Esophagus squamous epithelium (tissue), 5 donors: ENCODE measurements around the gene SBNO1. TPM values are rescaled to one million over a fixed set of nuclear protein-coding genes. Genes with fewer than 3 reads are reported as not detected.

ENCODE experiments used
- DNase-seq: peaks from one replicate; lab custom pipeline; 2025; lab: John Stamatoyannopoulos, UW
- H3K27ac ChIP-seq, 4 donors: fragments of 200-600 bp; sonication (generic); one replicate each; pipeline ENCODE4 v1.5.1; 2016 to 2019; ENCODE audit warnings: mild to moderate bottlenecking in 1 of 4
- H3K27me3 ChIP-seq, 4 donors: fragments of 200-600 bp; sonication (generic); 1 replicate in 3 of 4; 2 replicates in 1 of 4; pipeline versions ENCODE4 v1.5.1 to v1.6.0; 2017 to 2021; ENCODE audit warnings: antibody characterized with exemption in 1 of 4
- H3K36me3 ChIP-seq, 3 donors: fragments of 200-600 bp; sonication (generic); one replicate each; pipeline ENCODE4 v1.5.1; 2016 to 2019
- H3K4me1 ChIP-seq, 3 donors: fragments of 200-600 bp; sonication (generic); one replicate each; pipeline ENCODE4 v1.5.1; 2017 to 2019
- H3K4me3 ChIP-seq, 4 donors: fragments of 200-600 bp; sonication (generic); 1 replicate in 3 of 4; 2 replicates in 1 of 4; pipeline ENCODE4 v1.5.1; 2016 to 2019; ENCODE audit warnings: mild to moderate bottlenecking in 2 of 4, moderate library complexity in 1 of 4
- H3K9me3 ChIP-seq, 3 donors: fragments of 200-600 bp; sonication (generic); one replicate each; pipeline ENCODE4 v1.5.1; 2016 to 2019
- POLR2A ChIP-seq, 4 donors: fragments of 450-650 bp; IDR thresholded peaks; one replicate each; pipeline ENCODE4 v1.6.1; 2017; ENCODE audit warnings: antibody characterized with exemption in 4 of 4, mild to moderate bottlenecking in 4 of 4, moderate library complexity in 3 of 4
- WGBS, 2 donors: methylation state at CpG; one replicate each; pipeline ENCODE4 v1.1.5; 2018; 5-methylcytosine and 5-hydroxymethylcytosine counted together
- intact Hi-C: fragments of 100-400 bp; cut with DNase I; formaldehyde crosslinking; loops from one replicate; pipeline ENCODE4 v1.15.0; 2022
- total RNA-seq, 4 donors: library from RNA; depleted of rRNA; stranded (reverse); fragments of >200 nt; gene quantifications; one replicate each; pipeline ENCODE4 v1.1.0, GENCODE V29; 2016
- TF ChIP-seq, protein P1 (sequence below), 6 experiments: fragments of 450-650 bp in 4 of 6; fragments of 200-600 bp in 2 of 6; sonication (generic) in 2 of 6; IDR thresholded peaks; one replicate each; pipeline ENCODE4 v1.5.1; 2016 to 2019; ENCODE audit warnings: antibody characterized with exemption in 6 of 6, mild to moderate bottlenecking in 4 of 6, moderate library complexity in 4 of 6
- donor health status: DM: yes; HTN: yes; CAD: no.

Gene SBNO1
- total RNA-seq, 4 donors from 2014 or later, result 16.8 to 26.1 (median 23.0) TPM

DNA sequence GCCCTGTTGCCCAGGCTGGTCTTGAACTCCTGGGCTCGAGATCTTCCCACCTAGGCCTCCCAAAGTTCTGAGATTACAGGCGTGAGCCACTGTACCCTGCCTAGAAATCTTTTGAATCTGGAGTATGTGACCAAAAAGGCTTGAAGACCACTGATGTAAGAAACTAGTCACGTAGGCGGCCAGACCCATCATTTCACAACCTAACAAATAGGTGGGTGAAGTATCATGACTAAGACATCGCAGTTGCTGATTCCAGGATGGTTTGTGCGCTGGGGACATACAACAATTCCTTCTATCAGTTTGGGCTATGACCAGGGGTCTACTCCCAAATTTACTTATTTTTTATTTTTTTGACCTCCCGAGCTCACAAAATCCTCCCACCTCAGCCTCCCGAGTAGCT lies 81.2 kb downstream of the SBNO1 start:
- no peaks in the 10 kb centered on the region for H3K27me3 ChIP-seq
- H3K4me1 ChIP-seq, result no peaks in the 10 kb centered on the region
- 82 to 93% methylated on average over 7 of the region's 8 CpGs for WGBS, 2 donors
- no peak overlapping the region for H3K4me3 ChIP-seq
- TF ChIP-seq POLR2A (IDR thresholded peaks at IDR 0.05), result no peak
- TF ChIP-seq, protein P1, sequence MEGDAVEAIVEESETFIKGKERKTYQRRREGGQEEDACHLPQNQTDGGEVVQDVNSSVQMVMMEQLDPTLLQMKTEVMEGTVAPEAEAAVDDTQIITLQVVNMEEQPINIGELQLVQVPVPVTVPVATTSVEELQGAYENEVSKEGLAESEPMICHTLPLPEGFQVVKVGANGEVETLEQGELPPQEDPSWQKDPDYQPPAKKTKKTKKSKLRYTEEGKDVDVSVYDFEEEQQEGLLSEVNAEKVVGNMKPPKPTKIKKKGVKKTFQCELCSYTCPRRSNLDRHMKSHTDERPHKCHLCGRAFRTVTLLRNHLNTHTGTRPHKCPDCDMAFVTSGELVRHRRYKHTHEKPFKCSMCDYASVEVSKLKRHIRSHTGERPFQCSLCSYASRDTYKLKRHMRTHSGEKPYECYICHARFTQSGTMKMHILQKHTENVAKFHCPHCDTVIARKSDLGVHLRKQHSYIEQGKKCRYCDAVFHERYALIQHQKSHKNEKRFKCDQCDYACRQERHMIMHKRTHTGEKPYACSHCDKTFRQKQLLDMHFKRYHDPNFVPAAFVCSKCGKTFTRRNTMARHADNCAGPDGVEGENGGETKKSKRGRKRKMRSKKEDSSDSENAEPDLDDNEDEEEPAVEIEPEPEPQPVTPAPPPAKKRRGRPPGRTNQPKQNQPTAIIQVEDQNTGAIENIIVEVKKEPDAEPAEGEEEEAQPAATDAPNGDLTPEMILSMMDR (IDR thresholded peaks at IDR 0.05), result no peak
- H3K27ac ChIP-seq, result no peak overlapping the region
- no peaks in the 10 kb centered on the region for H3K9me3 ChIP-seq
- intact Hi-C loops, result no loop called here
- peaks cover 0 to 7% (median 0%) of the 10 kb centered on the region in 3 donors for H3K36me3 ChIP-seq
- DNase-seq, result no peak

DNA sequence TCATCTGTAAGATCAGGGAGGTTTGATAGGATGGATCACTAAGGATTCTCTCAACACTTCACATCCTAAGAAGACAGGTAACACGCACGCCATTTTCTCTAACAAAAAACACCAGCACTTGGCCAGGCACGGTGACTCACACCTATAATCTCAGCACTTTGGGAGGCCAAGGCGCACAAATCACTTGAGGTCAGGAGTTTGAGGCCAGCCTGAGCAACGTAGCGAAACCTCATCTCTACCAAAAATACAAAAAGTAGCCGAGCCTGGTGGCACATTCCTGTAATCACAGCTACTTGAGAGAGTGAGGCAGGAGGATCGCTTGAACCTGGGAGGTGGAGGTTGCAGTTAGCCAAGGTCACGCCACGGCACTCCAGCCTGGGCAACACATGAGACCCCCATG lies 82.5 kb downstream of the SBNO1 start:
- Histone ChIP-seq H3K27ac (no peak overlapping the region), H3K4me1 (no peaks in the 10 kb centered on the region)

DNA sequence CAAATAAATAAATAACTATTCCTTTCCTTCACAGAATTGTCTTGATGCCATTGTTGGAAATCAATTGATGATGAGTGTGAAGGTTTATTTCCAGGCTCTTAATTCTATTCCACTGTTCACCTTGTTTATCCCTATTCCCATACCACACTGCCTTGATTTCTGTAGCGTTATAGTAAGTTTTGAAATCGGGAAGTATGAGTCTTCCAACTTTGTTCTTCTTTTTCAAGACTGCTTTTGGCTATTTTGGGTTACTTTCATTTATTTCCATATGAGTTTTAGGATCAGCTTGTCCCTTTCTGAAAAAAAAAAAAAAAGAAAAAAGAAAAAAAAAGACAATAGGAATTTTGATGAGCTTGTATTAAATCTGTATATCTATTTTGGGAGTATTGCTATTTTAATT lies 83.7 kb downstream of the SBNO1 start:
- H3K9me3 ChIP-seq, result no peaks in the 10 kb centered on the region
- no peaks in the 10 kb centered on the region for H3K27me3 ChIP-seq
- WGBS, 2 donors, result 66 to 90% methylated on average over 2 of the region's 2 CpGs
- no peak overlapping the region for H3K27ac ChIP-seq
- no peaks in the 10 kb centered on the region for H3K36me3 ChIP-seq
- H3K4me3 ChIP-seq, result no peak overlapping the region
- H3K4me1 ChIP-seq, result no peaks in the 10 kb centered on the region
- intact Hi-C loops, result no loop called here
- TF ChIP-seq, protein P1 (IDR thresholded peaks at IDR 0.05), result no peak
- no peak for TF ChIP-seq POLR2A (IDR thresholded peaks at IDR 0.05)
- DNase-seq, result no peak

More for the DNA sequence above, 82.5 kb downstream of the SBNO1 start:
- no peak for DNase-seq
- TF ChIP-seq, protein P1 (IDR thresholded peaks at IDR 0.05), result no peak
- no peak for TF ChIP-seq POLR2A (IDR thresholded peaks at IDR 0.05)
- intact Hi-C loops, result no loop called here
- H3K9me3 ChIP-seq, result no peaks in the 10 kb centered on the region
- H3K4me3 ChIP-seq, result no peak overlapping the region
- H3K27me3 ChIP-seq, result no peaks in the 10 kb centered on the region
- no peaks in the 10 kb centered on the region for H3K36me3 ChIP-seq
- WGBS, 2 donors, result 88 to 90% methylated on average over 9 to 10 of the region's 10 CpGs

DNA sequence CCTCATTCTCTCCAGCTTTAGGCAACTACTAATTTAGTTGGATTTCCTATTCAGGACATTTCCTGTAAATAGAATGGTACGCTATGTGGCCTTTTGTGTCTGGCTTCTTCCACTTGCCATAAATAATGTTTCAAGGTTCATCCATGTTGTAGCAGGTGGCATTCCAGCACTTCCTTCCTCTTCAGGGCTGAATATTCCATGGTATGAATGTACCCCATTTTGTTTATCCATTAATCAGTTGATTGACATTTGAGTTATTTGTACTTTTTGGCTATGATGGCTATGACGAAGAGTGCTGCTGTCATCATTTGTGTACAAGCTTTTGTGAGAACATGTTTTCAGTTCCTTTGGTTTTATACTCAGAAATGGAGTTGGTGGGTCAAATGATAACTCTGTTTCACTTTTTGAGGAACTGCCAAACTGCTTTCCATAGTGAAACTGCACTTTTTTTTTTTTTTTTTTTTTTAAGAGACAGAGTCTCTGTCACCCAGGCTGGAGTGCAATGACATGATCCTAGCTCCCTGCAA lies 86.5 kb downstream of the SBNO1 start:
- TF ChIP-seq, protein P1 (IDR thresholded peaks at IDR 0.05), result no peak
- TF ChIP-seq POLR2A (IDR thresholded peaks at IDR 0.05), result no peak
- no peaks in the 10 kb centered on the region for H3K27me3 ChIP-seq
- no peak overlapping the region for H3K4me3 ChIP-seq
- no peak for DNase-seq
- no peaks in the 10 kb centered on the region for H3K9me3 ChIP-seq
- intact Hi-C loops, result no loop called here
- WGBS, 2 donors, result 43 to 63% methylated on average over 2 of the region's 2 CpGs
- no peaks in the 10 kb centered on the region for H3K36me3 ChIP-seq
- no peaks in the 10 kb centered on the region for H3K4me1 ChIP-seq
- H3K27ac ChIP-seq, result peak overlapping the region in 3 of 4 donors; percentile 10 to 59 (median 25)

DNA sequence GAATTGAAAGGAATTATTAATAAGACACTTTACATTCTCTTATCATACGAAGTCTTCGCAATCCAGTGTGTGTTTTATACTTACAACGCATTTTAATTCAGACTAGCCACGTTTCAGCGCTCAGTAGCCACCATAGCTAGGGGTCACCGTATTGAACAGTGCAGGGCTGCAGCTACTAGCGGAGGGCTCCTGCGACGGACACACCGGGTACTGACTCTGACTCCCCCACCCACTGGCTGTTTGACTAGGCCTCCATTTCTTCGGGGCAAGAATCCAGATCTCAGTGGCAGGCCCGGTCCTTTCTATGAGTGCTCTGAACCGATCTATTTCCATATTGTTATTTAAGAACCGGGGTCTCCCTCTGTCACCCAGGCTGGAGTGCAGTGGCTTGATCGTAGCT lies 91.5 kb downstream of the SBNO1 start:
- no peaks in the 10 kb centered on the region for H3K9me3 ChIP-seq
- DNase-seq, result no peak
- no peak overlapping the region for H3K4me3 ChIP-seq
- peaks cover 13 to 36% (median 21%) of the 10 kb centered on the region in 3 donors for H3K4me1 ChIP-seq
- H3K27ac ChIP-seq, result no peak overlapping the region
- H3K36me3 ChIP-seq, result no peaks in the 10 kb centered on the region
- TF ChIP-seq, protein P1 (IDR thresholded peaks at IDR 0.05), result no peak
- TF ChIP-seq POLR2A (IDR thresholded peaks at IDR 0.05), result no peak
- no peaks in the 10 kb centered on the region for H3K27me3 ChIP-seq
- 85 to 86% methylated on average over 12 to 15 of the region's 15 CpGs for WGBS, 2 donors
- intact Hi-C loops, result no loop called here
